Gastroesophageal sphincter (tissue), 4 donors: ENCODE measurements around the gene CLMP. TPM values are rescaled to one million over a fixed set of nuclear protein-coding genes. Genes with fewer than 3 reads are reported as not detected.
"Not testable (repeated sequence)": the region's sequence is repeated elsewhere in the genome, so short reads cannot be mapped to it uniquely, and the experiment has no call there.

Source experiments
- ATAC-seq: fragments of 150-250 bp; one replicate; pipeline ENCODE4 v1.9.1; 2016; ENCODE audit warnings: mild to moderate bottlenecking, moderate library complexity
- H3K27ac ChIP-seq, 4 donors: fragments of 200-600 bp; sonication (generic) in 3 of 4; 1 replicate in 3 of 4; 2 replicates in 1 of 4; pipeline ENCODE4 v1.5.1; 2016 to 2019
- H3K27me3 ChIP-seq: fragments of 200-600 bp; sonication (generic); one replicate; pipeline ENCODE4 v1.5.1; 2019
- H3K36me3 ChIP-seq, 2 donors: fragments of 200-600 bp; sonication (generic); one replicate each; pipeline ENCODE4 v1.5.1; 2019; ENCODE audit warnings: control low read depth in 1 of 2
- H3K4me1 ChIP-seq, 3 donors: fragments of 200-600 bp; sonication (generic); 1 replicate in 2 of 3; 2 replicates in 1 of 3; pipeline ENCODE4 v1.5.1; 2016 to 2019; ENCODE audit warnings: control low read depth in 2 of 3
- H3K4me3 ChIP-seq, 2 donors: fragments of 200-600 bp; sonication (generic); one replicate each; pipeline ENCODE4 v1.5.1; 2019; ENCODE audit warnings: mild to moderate bottlenecking in 1 of 2, moderate library complexity in 1 of 2
- H3K9me3 ChIP-seq, 3 donors: fragments of 200-600 bp; sonication (generic); one replicate each; pipeline ENCODE4 v1.5.1; 2017 to 2019; ENCODE audit warnings: control low read depth in 2 of 3
- EP300 ChIP-seq: sonication (generic); formaldehyde crosslinking; IDR thresholded peaks from one replicate; pipeline ENCODE4 v1.6.1; 2017; ENCODE audit warnings: antibody characterized with exemption, mild to moderate bottlenecking
- POLR2A ChIP-seq, 2 donors: fragments of 450-650 bp; IDR thresholded peaks; one replicate each; pipeline ENCODE4 v1.6.1; 2017; ENCODE audit warnings: antibody characterized with exemption in 2 of 2, mild to moderate bottlenecking in 2 of 2, moderate library complexity in 1 of 2
- POLR2AphosphoS5 ChIP-seq: sonication (generic); formaldehyde crosslinking; IDR thresholded peaks from one replicate; pipeline ENCODE4 v1.6.1; 2017; ENCODE audit warnings: antibody characterized with exemption
- WGBS, 2 donors: methylation state at CpG; one replicate each; pipeline ENCODE4 v1.1.5; 2018; ENCODE audit warnings: low coverage in 1 of 2; 5-methylcytosine and 5-hydroxymethylcytosine counted together
- total RNA-seq, 4 donors: library from RNA; depleted of rRNA; stranded (reverse); fragments of >200 nt; gene quantifications; one replicate each; pipeline ENCODE4 v1.1.0, GENCODE V29; 2016
- TF ChIP-seq, protein P1 (sequence below), 4 experiments: fragments of 200-600 bp in 2 of 4; fragments of 450-650 bp in 2 of 4; sonication (generic) in 1 of 4; IDR thresholded peaks; one replicate each; pipeline ENCODE4 v1.5.1; 2017 to 2019; ENCODE audit warnings: antibody characterized with exemption in 4 of 4, mild to moderate bottlenecking in 2 of 4, moderate library complexity in 2 of 4

The CLMP gene
- total RNA-seq, 4 donors from 2014 or later = 89.1 to 274 (median 151) TPM

DNA sequence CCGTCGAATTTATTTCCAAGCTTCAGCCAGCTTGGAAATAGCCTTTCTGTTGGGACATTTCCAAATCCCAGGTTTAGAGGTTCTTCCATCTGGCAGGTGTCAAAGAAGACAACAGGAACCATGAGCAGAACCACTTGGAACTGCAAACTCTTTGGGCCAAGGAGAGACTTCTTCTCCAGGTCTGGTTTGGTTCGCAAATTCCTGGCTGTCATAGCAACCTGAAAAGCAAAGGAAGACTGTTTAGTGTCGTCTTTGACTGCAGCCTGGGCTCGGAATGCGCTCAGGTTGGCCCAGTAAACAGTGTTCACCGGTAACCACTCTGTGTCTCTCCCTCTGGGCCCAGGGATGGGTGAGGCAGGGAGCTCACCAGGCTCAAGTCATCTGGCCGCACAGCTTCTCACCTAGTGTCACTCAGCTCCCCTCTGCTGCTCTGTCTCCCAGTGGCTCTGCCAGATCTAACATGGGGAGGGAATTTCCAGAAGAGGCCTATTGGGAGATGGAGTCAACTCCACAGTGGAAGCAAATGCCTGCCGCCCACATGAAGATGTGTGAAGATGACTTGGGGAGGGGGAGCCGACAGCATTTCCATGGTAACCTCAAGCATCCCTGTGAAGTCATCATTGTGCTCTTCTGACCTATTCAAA lies 11.9 kb upstream of the CLMP start:
- ATAC-seq = peak; percentile 71
- Histone ChIP-seq H3K4me1 (peaks cover 2 to 75% (median 11%) of the 10 kb centered on the region in 3 donors), H3K36me3 (no peaks in the 10 kb centered on the region), H3K4me3 (no peak overlapping the region), H3K27me3 (no peaks in the 10 kb centered on the region), H3K9me3 (no peaks in the 10 kb centered on the region), H3K27ac (peak overlapping the region; percentile 63 to 85 (median 82))
- WGBS, 2 donors = 7 to 22% methylated on average over 4 of the region's 10 CpGs
- TF ChIP-seq POLR2A (IDR thresholded peaks at IDR 0.05) (no peak), POLR2AphosphoS5 (peak; percentile 43), EP300 (no peak)
- TF ChIP-seq, protein P1, sequence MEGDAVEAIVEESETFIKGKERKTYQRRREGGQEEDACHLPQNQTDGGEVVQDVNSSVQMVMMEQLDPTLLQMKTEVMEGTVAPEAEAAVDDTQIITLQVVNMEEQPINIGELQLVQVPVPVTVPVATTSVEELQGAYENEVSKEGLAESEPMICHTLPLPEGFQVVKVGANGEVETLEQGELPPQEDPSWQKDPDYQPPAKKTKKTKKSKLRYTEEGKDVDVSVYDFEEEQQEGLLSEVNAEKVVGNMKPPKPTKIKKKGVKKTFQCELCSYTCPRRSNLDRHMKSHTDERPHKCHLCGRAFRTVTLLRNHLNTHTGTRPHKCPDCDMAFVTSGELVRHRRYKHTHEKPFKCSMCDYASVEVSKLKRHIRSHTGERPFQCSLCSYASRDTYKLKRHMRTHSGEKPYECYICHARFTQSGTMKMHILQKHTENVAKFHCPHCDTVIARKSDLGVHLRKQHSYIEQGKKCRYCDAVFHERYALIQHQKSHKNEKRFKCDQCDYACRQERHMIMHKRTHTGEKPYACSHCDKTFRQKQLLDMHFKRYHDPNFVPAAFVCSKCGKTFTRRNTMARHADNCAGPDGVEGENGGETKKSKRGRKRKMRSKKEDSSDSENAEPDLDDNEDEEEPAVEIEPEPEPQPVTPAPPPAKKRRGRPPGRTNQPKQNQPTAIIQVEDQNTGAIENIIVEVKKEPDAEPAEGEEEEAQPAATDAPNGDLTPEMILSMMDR (IDR thresholded peaks at IDR 0.05) = no peak

DNA sequence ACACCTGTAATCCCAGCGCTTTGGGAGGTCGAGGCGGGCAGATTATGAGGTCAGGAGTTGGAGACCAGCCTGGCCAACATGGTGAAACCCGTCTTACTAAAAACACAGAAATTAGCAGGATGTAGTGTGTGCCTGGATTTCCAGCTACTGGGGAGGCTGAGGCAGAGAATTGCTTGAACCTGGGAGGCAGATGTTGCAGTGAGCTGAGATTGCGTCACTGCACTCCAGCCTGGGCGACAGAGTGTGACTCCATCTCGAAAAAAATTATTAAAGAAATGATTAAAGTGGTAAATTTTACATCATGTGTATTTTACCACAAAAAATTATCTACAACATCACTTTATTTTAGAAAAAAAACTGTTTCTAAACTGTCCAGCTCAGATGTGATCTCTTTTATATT lies 11.0 kb upstream of the CLMP start:
- 58 to 67% methylated on average over 2 to 7 of the region's 7 CpGs for WGBS, 2 donors
- not testable (repeated sequence) for ATAC-seq, H3K36me3 ChIP-seq, H3K4me3 ChIP-seq, H3K9me3 ChIP-seq, H3K27me3 ChIP-seq
- Histone ChIP-seq H3K4me1 (peaks cover 2 to 73% (median 11%) of the 10 kb centered on the region in 3 donors), H3K27ac (peak overlapping the region; percentile 63 to 85 (median 82))

DNA sequence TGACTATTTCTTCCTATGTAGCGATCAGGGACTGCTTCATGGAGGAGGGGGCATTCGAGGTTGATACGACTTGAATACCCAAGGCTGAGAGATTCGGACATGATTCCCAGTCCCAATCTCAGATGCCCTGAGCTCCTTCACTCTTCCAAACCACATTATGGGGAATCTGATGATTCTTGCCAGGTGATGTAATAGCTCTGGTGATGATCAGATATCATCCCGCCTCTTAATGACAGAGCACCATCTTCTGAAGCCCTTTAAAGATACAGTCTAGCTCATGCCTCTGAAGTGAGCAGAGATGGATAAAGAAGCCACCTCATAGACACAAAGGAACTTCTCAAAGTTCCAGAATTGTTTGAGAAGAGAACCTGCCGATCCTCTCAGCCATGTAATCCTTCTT lies 8.9 kb upstream of the CLMP start:
- Histone ChIP-seq H3K27me3 (no peaks in the 10 kb centered on the region), H3K9me3 (no peaks in the 10 kb centered on the region), H3K4me1 (peaks cover 2 to 63% (median 11%) of the 10 kb centered on the region in 3 donors), H3K27ac (peak overlapping the region; percentile 1 to 83 (median 73)), H3K36me3 (no peaks in the 10 kb centered on the region), H3K4me3 (no peak overlapping the region)
- TF ChIP-seq POLR2AphosphoS5 (no peak), EP300 (no peak), POLR2A (IDR thresholded peaks at IDR 0.05) (no peak)
- TF ChIP-seq, protein P1 (IDR thresholded peaks at IDR 0.05) = no peak
- ATAC-seq = no peak
- 87 to 93% methylated on average over 4 to 6 of the region's 6 CpGs for WGBS, 2 donors

DNA sequence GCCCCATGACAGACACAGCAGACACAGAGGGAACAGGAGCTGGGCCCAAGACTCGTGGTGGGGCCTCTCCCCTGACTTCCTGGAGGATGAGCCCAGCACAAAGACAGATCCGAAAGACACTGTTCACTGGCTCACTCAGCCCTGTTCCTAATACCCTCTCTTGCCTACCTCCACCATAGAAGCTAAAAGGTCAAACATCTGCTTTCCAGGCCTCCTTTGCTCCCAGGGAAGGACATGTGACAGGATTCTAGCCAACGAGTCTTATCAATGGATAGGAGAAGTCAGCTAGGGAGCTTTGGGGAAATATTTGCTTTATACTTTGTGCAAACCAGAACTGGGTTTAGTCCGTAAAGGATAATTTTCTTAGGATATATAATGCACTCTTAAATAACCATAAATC lies 8.4 kb upstream of the CLMP start:
- H3K27ac ChIP-seq = peak overlapping the region; percentile 1 to 83 (median 73)
- peaks cover 2 to 63% (median 11%) of the 10 kb centered on the region in 3 donors for H3K4me1 ChIP-seq
- WGBS, 2 donors = 39 to 82% methylated on average over 3 to 4 of the region's 4 CpGs

DNA sequence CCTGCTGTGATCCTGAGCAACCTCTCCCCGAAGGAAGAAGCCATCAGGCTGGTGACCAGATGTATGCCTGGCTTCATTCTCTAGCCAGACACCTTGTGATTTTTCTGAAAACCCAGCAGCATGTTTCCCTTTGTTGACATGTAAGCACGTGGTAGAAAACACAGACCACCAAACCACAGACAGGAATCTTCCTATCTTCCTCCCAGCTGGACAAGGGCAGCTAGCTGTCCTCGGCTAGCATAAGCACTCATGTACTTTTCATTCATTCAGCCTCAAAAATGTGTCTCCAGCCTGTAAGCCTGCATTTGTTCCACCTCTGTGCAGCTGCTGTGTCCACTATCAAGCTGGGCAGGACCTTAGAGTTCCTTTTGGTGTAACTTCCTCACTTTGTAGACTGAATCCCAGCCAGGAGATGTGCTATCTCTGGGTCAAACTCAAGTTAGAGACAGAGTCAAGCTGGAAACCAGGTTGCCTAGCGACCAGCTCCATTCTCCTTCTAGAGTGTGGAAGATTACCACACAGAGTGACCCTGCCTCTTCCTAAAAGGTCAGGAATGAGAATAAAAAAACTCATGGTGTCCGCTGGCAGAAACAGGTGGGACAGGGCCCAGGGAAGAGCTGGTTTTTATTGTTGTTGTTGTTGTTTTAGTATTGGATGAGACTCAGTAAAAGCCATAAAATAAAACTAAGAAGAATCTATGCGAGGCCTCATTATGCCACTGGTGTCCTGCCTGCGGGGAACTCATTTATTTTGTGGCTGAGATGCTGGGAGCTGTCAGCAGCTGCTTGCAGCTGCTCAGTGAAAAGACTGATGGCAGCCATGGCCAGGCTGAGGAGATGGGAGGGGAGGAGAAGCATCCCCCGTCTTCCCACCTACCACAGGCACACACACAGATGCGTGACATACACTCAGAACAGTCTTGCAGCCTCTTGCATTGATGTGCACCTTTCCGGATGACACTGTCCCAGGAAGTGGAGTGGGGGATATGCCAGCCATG lies 7.4 kb upstream of the CLMP start:
- Histone ChIP-seq H3K4me3 (no peak overlapping the region), H3K9me3 (no peaks in the 10 kb centered on the region), H3K27me3 (no peaks in the 10 kb centered on the region), H3K4me1 (peaks cover 2 to 56% (median 11%) of the 10 kb centered on the region in 3 donors), H3K36me3 (no peaks in the 10 kb centered on the region), H3K27ac (peak overlapping the region; percentile 1 to 83 (median 73))
- no peak for TF ChIP-seq EP300
- TF ChIP-seq POLR2A (IDR thresholded peaks at IDR 0.05) = no peak
- no peak for TF ChIP-seq POLR2AphosphoS5
- TF ChIP-seq, protein P1 (IDR thresholded peaks at IDR 0.05) = no peak
- 20 to 23% methylated on average over 7 of the region's 10 CpGs for WGBS, 2 donors
- ATAC-seq = peak; percentile 82

More for the DNA sequence above, 8.4 kb upstream of the CLMP start:
- Histone ChIP-seq H3K27me3 (no peaks in the 10 kb centered on the region), H3K36me3 (no peaks in the 10 kb centered on the region), H3K4me3 (no peak overlapping the region), H3K9me3 (no peaks in the 10 kb centered on the region)
- ATAC-seq = no peak
- no peak for TF ChIP-seq EP300
- TF ChIP-seq, protein P1 (IDR thresholded peaks at IDR 0.05) = no peak
- TF ChIP-seq POLR2A (IDR thresholded peaks at IDR 0.05) = no peak
- no peak for TF ChIP-seq POLR2AphosphoS5
